Heart right ventricle (tissue), 16 donors: Measurements from ENCODE around the gene CMIP. TPM values are rescaled to one million over a fixed set of nuclear protein-coding genes. Genes with fewer than 3 reads are reported as not detected.
"Not testable (repeated sequence)": the region's sequence is repeated elsewhere in the genome, so short reads cannot be mapped to it uniquely, and the experiment has no call there.

Experiments
- ATAC-seq, 8 donors: fragments of 200-7000 bp; cut with Tn5 transposase; one replicate each; pipeline ENCODE4 v1.9.1; 2020; ENCODE audit warnings: mild to moderate bottlenecking in 8 of 8, moderate library complexity in 8 of 8, moderate number of reproducible peaks in 1 of 8
- DNase-seq, 2 donors: peaks; one replicate each; pipeline ENCODE4 v3.0.0-alpha.2; 2020
- H3K27ac ChIP-seq, 10 donors: fragments of 200-600 bp; sonication (generic) in 2 of 10; one replicate each; pipeline versions ENCODE4 v1.5.0 to v1.8.0; 2020 to 2022; ENCODE audit warnings: mild to moderate bottlenecking in 3 of 10
- H3K27me3 ChIP-seq, 7 donors: fragments of 200-600 bp; one replicate each; pipeline ENCODE4 v1.8.0; 2021 to 2022; ENCODE audit warnings: mild to moderate bottlenecking in 2 of 7
- H3K36me3 ChIP-seq, 9 donors: fragments of 200-600 bp; sonication (generic) in 1 of 9; one replicate each; pipeline versions ENCODE4 v1.5.0 to v1.8.0; 2020 to 2022; ENCODE audit warnings: mild to moderate bottlenecking in 2 of 9
- H3K4me1 ChIP-seq, 9 donors: fragments of 200-600 bp; sonication (generic) in 1 of 9; one replicate each; pipeline versions ENCODE4 v1.5.0 to v1.8.0; 2020 to 2022; ENCODE audit warnings: mild to moderate bottlenecking in 4 of 9
- H3K4me3 ChIP-seq, 10 donors: fragments of 200-600 bp; sonication (generic) in 2 of 10; one replicate each; pipeline versions ENCODE4 v1.5.0 to v1.8.0; 2020 to 2022; ENCODE audit warnings: mild to moderate bottlenecking in 7 of 10, moderate library complexity in 2 of 10
- H3K9me3 ChIP-seq, 11 donors: fragments of 200-600 bp in 10 of 11; sonication (generic) in 2 of 11; one replicate each; pipeline versions ENCODE4 v1.5.0 to v1.8.0; 2013 to 2022; ENCODE audit warnings: mild to moderate bottlenecking in 2 of 11, control low read depth in 1 of 11, moderate library complexity in 1 of 11
- WGBS, 2 donors: extraction: QIAGEN DNeasy Blood & Tissue Kit; methylation state at CpG; one replicate each; pipeline ENCODE4 v1.1.7; 2013; ENCODE audit warnings: inconsistent platforms in 1 of 2; 5-methylcytosine and 5-hydroxymethylcytosine counted together
- intact Hi-C, 10 donors: fragments of 100-400 bp; cut with DNase I; formaldehyde crosslinking; loops; one replicate each; pipeline versions ENCODE4 v1.11.1 to v1.14.2; 2022
- polyA plus RNA-seq, 2 donors: library from polyadenylated mRNA; stranded (reverse); fragments of 200-250 nt; gene quantifications; one replicate each; pipeline ENCODE4 v1.2.3, GENCODE V29; 2013
- total RNA-seq, 10 donors: library from RNA; stranded (reverse); fragmentation: NEBNext Ultra II Directional in 3 of 10; extraction: Animal tissue kit (Norgen Biotek cat#: 25700) in 3 of 10; gene quantifications; one replicate each; pipeline versions ENCODE4 v1.2.1 to v1.2.4, GENCODE V29; 2021 to 2023
- TF ChIP-seq, protein P1 (sequence below), 9 donors: fragments of 200-600 bp; sonication (generic) in 2 of 9; IDR thresholded peaks; one replicate each; pipeline versions ENCODE4 v1.5.0 to v1.8.0; 2021 to 2022; ENCODE audit warnings: antibody characterized with exemption in 9 of 9, mild to moderate bottlenecking in 5 of 9, moderate library complexity in 1 of 9
- donor health status: Arrhythmogenic right ventricular cardiomyopathy.
- donor health status: ischemic (EF 13 %, LVEDD 7.1; RV severe dilation, severe dysfunction).
- donor health status: healthy with polysubstance abuse.
- donor health status: DM: no; HTN: yes; CAD: no.
- donor health status: DM: no; HTN: no; CAD: no.
- donor health status: ischemic (EF 25% LVEDD 6.9; RV normal size, moderate dysfunction).
- donor health status: ischemic (EF 25% LVEDD 5.7; RV mildly dilated, moderate dysfunction).
- donor health status: healthy.
- donor health status: DM: yes; HTN: yes; CAD: no.
- donor health status: Ischemic cardiomyopathy.
- donor health status: ischemic (EF 35%, LVEDD 5.7; RV mildly dilated, moderate dysfunction).
- donor health status: nonischemic (EF 11% LVEDD 7.7; RV severe dilation, severe dysfunction).
- donor health status: DM: yes; HTN: yes; CAD: no.
- donor health status: PGD.
- donor health status: ischemic (EF 29% LVEDD 5.4; RV normal size, mild dysfunction).
- donor health status: nonischemic (EF 23%, LVEDD 6.1; RV moderate dilation, normal function).

Gene CMIP
- total and polyA plus RNA-seq, 12 donors: 5.4 to 32.8 (median 13.0) TPM

DNA sequence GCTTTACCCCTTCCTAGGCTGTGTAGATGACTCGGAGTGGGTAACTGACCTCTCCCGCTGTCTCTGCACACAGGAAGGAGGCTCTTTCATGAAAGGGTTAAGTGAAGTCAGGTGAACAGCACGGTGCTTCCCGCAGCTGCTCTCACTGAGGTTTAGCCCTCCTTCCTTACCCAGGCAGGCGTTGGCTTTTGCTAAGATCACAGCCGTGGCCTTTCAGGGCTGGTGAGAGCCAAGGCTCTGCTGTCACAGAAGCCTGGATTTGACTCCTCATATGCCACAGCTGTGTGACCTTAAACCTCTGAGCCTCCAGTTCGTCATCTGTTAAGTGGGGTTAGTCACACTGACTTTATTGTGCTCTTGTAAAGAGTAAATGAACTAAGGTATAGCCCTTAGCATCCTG, 243.6 kb downstream of the CMIP start:
- Histone ChIP-seq H3K4me1 (peaks cover 0 to 2% (median 0%) of the 10 kb centered on the region in 9 donors), H3K36me3 (peaks cover 0 to 52% (median 4%) of the 10 kb centered on the region in 9 donors), H3K27ac (no peak overlapping the region), H3K9me3 (no peaks in the 10 kb centered on the region), H3K4me3 (no peak overlapping the region), H3K27me3 (no peaks in the 10 kb centered on the region)
- no peak for DNase-seq
- intact Hi-C loops: no loop called here
- WGBS, 2 donors: 82 to 83% methylated on average over 7 of the region's 7 CpGs
- ATAC-seq: no peak
- TF ChIP-seq, protein P1, sequence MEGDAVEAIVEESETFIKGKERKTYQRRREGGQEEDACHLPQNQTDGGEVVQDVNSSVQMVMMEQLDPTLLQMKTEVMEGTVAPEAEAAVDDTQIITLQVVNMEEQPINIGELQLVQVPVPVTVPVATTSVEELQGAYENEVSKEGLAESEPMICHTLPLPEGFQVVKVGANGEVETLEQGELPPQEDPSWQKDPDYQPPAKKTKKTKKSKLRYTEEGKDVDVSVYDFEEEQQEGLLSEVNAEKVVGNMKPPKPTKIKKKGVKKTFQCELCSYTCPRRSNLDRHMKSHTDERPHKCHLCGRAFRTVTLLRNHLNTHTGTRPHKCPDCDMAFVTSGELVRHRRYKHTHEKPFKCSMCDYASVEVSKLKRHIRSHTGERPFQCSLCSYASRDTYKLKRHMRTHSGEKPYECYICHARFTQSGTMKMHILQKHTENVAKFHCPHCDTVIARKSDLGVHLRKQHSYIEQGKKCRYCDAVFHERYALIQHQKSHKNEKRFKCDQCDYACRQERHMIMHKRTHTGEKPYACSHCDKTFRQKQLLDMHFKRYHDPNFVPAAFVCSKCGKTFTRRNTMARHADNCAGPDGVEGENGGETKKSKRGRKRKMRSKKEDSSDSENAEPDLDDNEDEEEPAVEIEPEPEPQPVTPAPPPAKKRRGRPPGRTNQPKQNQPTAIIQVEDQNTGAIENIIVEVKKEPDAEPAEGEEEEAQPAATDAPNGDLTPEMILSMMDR (IDR thresholded peaks at IDR 0.05): no peak

DNA sequence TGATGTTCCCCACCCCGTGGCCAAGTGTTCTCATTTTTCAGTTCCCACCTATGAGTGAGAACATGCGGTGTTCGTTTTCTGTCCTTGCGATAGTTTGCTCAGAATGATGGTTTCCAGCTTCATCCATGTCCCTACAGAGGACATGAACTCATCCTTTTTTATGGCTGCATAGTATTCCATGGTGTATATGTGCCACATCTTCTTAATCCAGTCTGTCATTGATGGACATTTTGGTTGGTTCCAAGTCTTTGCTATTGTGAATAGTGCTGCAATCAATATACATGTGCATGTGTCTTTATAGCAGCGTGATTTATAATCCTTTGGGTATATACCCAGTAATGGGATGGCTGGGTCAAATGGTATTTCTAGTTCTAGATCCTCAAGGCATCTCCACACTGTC, 244.2 kb downstream of the CMIP start:
- H3K4me1 ChIP-seq, DNase-seq, H3K27ac ChIP-seq, H3K9me3 ChIP-seq, ATAC-seq, intact Hi-C loops, H3K4me3 ChIP-seq, H3K27me3 ChIP-seq: not testable (repeated sequence)
- 77 to 86% methylated on average over 5 of the region's 5 CpGs for WGBS, 2 donors
- H3K36me3 ChIP-seq: peaks cover 0 to 56% (median 6%) of the 10 kb centered on the region in 9 donors

DNA sequence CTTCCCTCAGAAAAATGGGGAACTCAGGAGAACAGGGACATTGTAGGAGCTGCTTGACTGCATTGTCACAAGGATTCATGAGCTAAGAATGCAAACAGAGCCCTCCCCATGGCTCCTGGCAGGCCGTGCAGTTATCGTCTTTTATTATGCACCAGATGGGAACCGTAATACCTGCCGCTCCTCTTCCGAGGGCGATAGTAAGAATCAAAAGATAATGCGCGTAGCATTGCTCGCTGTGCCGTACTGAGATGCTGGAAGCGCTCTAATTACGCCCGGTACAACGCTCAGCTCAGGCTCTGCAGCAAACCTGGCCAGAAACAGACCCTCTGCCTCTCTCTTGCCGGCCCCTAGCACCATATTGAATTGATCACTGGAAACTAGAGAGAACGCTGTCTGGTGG, 247.4 kb downstream of the CMIP start:
- ATAC-seq (no peak), DNase-seq (no peak)
- Histone ChIP-seq H3K27ac (no peak overlapping the region), H3K27me3 (no peaks in the 10 kb centered on the region), H3K9me3 (no peaks in the 10 kb centered on the region), H3K4me3 (no peak overlapping the region), H3K36me3 (peaks cover 0 to 61% (median 9%) of the 10 kb centered on the region in 9 donors), H3K4me1 (peaks cover 0 to 39% (median 16%) of the 10 kb centered on the region in 9 donors)
- WGBS, 2 donors: 96 to 98% methylated on average over 16 of the region's 16 CpGs
- TF ChIP-seq, protein P1 (IDR thresholded peaks at IDR 0.05): no peak
- intact Hi-C loops: loop anchor here in 3 of 10 donors (10.0 kb wide), 1 partner anchor 287 kb away; no protein-coding TSS in a partner anchor

DNA sequence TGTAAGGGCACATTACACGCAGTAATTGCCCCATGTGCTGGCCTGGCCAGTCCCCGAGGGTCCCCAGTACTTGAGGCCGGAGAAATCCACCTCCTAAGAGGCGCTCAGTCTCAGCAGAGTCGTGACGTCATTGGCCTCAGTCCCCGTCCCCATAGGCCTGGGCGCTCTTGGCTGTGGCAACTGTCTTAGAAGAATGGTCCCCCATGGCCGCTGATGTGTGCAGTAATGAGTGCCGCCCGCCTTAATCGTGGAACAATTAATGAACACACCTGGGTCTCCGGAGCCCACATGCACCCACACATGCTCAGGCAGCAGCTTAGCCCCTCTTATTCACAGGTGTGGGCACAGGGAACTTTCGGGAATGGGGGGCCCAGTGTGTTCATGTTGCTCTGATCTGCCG, 248.0 kb downstream of the CMIP start:
- H3K36me3 ChIP-seq: peaks cover 0 to 65% (median 9%) of the 10 kb centered on the region in 9 donors
- H3K4me1 ChIP-seq: peaks cover 0 to 44% (median 21%) of the 10 kb centered on the region in 9 donors
- H3K27me3 ChIP-seq: no peaks in the 10 kb centered on the region
- no peaks in the 10 kb centered on the region for H3K9me3 ChIP-seq
- no peak overlapping the region for H3K4me3 ChIP-seq
- intact Hi-C loops: loop anchor here in 3 of 10 donors (10.0 kb wide), 1 partner anchor 288 kb away; no protein-coding TSS in a partner anchor
- TF ChIP-seq, protein P1 (IDR thresholded peaks at IDR 0.05): no peak
- WGBS, 2 donors: 97 to 98% methylated on average over 15 of the region's 15 CpGs
- DNase-seq (no peak), ATAC-seq (no peak)
- H3K27ac ChIP-seq: no peak overlapping the region

DNA sequence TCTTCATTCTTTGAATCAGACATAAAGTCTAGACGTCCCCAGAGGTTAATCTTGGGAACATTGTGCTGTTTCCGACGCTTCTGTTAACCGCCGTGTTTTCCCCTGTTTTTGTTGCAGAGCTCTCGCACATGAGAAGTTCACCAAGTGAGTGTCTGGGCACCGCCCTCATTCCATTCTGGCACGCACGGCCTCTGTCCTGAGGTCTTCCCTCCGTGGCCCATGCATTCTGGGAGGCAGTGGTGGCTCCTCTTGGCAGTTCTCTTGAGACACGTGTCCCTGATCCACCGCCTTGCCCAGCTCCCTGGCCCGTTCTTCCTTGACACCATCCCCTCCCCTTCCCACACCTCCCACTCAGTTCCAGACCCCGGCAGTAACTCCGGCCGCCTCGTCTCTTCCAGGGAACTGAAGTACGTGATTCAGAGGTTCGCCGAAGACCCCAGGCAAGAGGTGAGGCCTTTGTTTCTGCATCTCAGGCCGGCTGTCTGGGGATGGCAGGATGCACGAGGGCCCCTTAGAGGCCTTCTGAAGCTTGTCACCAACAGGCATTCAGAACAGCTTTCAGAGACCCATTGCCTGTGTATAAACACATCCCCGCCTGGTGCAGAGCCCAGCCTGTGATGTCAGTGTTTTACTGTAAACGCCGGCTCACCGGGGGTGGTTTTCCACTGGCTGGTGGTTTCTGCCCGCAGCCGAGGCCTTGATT, 248.6 kb downstream of the CMIP start:
- ATAC-seq (peak in 2 of 8 donors; percentile 19 to 27), DNase-seq (no peak)
- TF ChIP-seq, protein P1 (IDR thresholded peaks at IDR 0.05): no peak
- intact Hi-C loops: loop anchor here in 3 of 10 donors (10.0 kb wide), 1 partner anchor 288 kb away; no protein-coding TSS in a partner anchor
- 88 to 89% methylated on average over 28 of the region's 28 CpGs for WGBS, 2 donors
- Histone ChIP-seq H3K36me3 (peaks cover 0 to 70% (median 9%) of the 10 kb centered on the region in 9 donors), H3K4me1 (peaks cover 0 to 50% (median 23%) of the 10 kb centered on the region in 9 donors), H3K27me3 (no peaks in the 10 kb centered on the region), H3K27ac (peak overlapping the region in 1 of 10 donors; percentile 59), H3K9me3 (no peaks in the 10 kb centered on the region), H3K4me3 (no peak overlapping the region)
